Stimulated activated naive CD8-positive, alpha-beta T cell treated with anti-CD3 and anti-CD28 coated beads, Interleukin-15, amount 100 ng/mL, for 72 hours (primary cell): ENCODE measurements around the gene MXI1.
A peak's percentile ranks its signal among the peaks of the same experiment; 100 is the strongest.
"Not testable (repeated sequence)": the region's sequence is repeated elsewhere in the genome, so short reads cannot be mapped to it uniquely, and the experiment has no call there.

Experiments
- ATAC-seq: fragments of 150-1000 bp; cut with Tn5 transposase; 2 replicates; pipeline ENCODE4 v1.10.0; 2021; ENCODE audit warnings: mild to moderate bottlenecking, moderate library complexity
- DNase-seq, 2 donors: peaks; one replicate each; pipeline ENCODE4 v3.0.0; 2021 to 2022
- H3K27ac Mint-ChIP-seq, 2 donors: one replicate each; pipeline ENCODE4 v1.8.0; 2022; ENCODE audit warnings: mild to moderate bottlenecking in 2 of 2, mixed read lengths in 2 of 2, moderate library complexity in 2 of 2
- H3K27me3 Mint-ChIP-seq: one replicate; pipeline ENCODE4 v1.8.0; 2022; ENCODE audit warnings: mixed read lengths
- H3K4me1 Mint-ChIP-seq: one replicate; pipeline ENCODE4 v1.8.0; 2022; ENCODE audit warnings: mild to moderate bottlenecking, mixed read lengths
- H3K4me3 Mint-ChIP-seq, 2 donors: one replicate each; pipeline ENCODE4 v1.8.0; 2022; ENCODE audit warnings: mild to moderate bottlenecking in 2 of 2, mixed read lengths in 2 of 2, moderate library complexity in 1 of 2
- H3K9me3 Mint-ChIP-seq, 2 donors: one replicate each; pipeline ENCODE4 v1.8.0; 2022; ENCODE audit warnings: mixed read lengths in 2 of 2

The MXI1 gene

GRCh38 chr10:110174201-110174600 is 33.2 kb upstream of the MXI1 start:
- DNase-seq (no peak), ATAC-seq (no peak)
- Mint-ChIP-seq H3K27ac (no peak overlapping the region), H3K27me3 (peaks cover 99% of the 10 kb centered on the region), H3K9me3 (no peaks in the 10 kb centered on the region), H3K4me1 (peaks cover 14% of the 10 kb centered on the region), H3K4me3 (no peak overlapping the region)

GRCh38 chr10:110174816-110175215 is 32.6 kb upstream of the MXI1 start:
- Mint-ChIP-seq H3K27me3 (peaks cover 99% of the 10 kb centered on the region), H3K4me3 (no peak overlapping the region), H3K4me1 (peaks cover 8% of the 10 kb centered on the region), H3K27ac (no peak overlapping the region), H3K9me3 (no peaks in the 10 kb centered on the region)
- DNase-seq (no peak), ATAC-seq (no peak)

GRCh38 chr10:110175406-110175805 is 32.0 kb upstream of the MXI1 start:
- DNase-seq (no peak), ATAC-seq (no peak)
- Mint-ChIP-seq H3K9me3 (no peaks in the 10 kb centered on the region), H3K27me3 (peaks cover 94% of the 10 kb centered on the region), H3K4me3 (no peak overlapping the region), H3K27ac (no peak overlapping the region), H3K4me1 (peaks cover 6% of the 10 kb centered on the region)

DNA sequence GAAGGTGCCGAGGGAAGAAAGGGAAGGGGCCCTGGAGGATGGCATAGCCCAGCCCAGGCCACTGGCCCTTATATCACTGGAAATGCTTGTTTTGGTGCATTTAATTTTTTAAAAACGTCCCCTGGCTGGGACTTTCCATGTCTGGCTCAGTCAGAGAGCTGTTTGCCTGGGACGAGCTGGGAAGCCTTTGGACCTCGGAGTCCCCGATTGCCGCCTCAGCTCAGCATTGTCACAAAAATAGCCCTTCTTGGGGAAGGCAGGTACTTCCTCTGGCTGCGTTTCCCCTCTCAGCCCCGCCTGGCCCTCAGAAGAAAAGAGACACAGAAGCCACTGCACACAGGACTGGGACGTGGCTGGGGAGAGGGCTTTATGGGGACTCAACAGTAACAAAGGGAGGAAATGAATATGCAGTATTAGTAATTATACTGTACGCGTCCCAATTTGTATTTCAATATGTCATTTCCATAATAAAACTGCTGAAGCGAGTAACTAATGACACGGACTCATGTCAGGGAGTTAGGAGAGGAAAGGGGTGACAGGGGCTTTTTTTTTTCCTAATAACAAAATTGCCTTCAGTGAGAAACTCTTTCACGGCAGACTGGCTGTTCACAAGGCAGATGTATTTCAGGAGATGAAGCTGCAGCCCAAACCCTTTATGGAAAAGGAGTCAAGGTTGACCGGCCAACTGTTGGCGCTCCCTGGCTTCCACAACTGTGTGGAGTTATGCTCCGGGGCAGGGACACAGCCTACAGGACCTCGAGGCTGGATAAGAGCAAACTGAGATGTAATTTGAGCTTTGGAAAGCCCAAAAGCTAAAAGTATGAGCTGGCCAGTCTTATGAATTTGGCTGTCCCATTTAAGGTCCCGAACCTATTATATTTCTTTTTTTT is 31.0 kb upstream of the MXI1 start:
- DNase-seq: no peak
- Mint-ChIP-seq H3K4me1 (peaks cover 6% of the 10 kb centered on the region), H3K4me3 (no peak overlapping the region), H3K27me3 (peaks cover 84% of the 10 kb centered on the region), H3K27ac (no peak overlapping the region), H3K9me3 (no peaks in the 10 kb centered on the region)
- ATAC-seq: no peak

DNA sequence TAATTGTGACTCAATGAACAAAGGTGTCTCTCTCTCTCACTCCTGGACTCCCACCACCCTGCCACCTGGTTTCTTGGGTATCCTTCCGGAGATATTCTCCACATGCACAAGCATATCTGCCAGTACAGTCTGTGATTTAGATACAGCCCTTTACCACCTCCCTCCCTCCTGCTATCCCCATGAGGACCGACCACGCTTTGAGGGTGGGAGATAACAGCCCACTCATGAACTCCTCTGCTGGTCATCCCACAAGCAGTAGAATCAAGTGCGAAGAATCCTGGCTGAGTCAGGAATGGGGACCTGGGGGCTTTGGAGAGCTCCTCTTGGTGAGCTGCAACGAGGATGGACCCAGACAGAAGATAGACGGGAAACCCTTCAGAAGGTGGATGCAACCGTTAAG is 28.2 kb upstream of the MXI1 start:
- Mint-ChIP-seq H3K4me3 (no peak overlapping the region), H3K4me1 (peaks cover 6% of the 10 kb centered on the region), H3K9me3 (no peaks in the 10 kb centered on the region), H3K27ac (no peak overlapping the region), H3K27me3 (peaks cover 56% of the 10 kb centered on the region)
- DNase-seq (no peak), ATAC-seq (no peak)

- DNase-seq: no peak
- Mint-ChIP-seq H3K9me3 (no peaks in the 10 kb centered on the region), H3K27me3 (peaks cover 42% of the 10 kb centered on the region), H3K4me1 (peaks cover 2% of the 10 kb centered on the region), H3K27ac (no peak overlapping the region), H3K4me3 (no peak overlapping the region)
- ATAC-seq: no peak
Observed at GRCh38 chr10:110181451-110181850, 26.0 kb upstream of the MXI1 start.

DNA sequence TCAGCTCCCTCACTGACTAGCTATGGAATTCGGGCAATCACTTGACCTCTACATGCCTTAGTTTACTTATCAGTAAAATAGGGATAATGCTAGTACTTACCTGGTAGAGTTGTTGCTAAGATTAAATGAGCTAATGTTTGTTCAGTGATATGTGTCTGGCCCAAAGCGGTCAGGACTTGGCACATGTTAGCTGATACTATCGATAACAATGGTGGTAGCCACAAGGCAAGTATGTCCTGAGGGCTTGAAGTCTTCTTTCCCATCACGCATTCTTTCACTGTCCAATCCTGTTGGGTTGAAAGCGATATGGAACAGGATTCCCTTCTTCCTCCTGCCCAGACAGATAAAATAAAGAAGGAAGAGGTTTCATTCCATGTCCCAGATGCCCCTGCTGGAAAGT is 25.5 kb upstream of the MXI1 start:
- ATAC-seq: no peak
- Mint-ChIP-seq H3K4me3 (no peak overlapping the region), H3K27me3 (peaks cover 37% of the 10 kb centered on the region), H3K9me3 (no peaks in the 10 kb centered on the region), H3K27ac (no peak overlapping the region), H3K4me1 (no peaks in the 10 kb centered on the region)
- no peak for DNase-seq

DNA sequence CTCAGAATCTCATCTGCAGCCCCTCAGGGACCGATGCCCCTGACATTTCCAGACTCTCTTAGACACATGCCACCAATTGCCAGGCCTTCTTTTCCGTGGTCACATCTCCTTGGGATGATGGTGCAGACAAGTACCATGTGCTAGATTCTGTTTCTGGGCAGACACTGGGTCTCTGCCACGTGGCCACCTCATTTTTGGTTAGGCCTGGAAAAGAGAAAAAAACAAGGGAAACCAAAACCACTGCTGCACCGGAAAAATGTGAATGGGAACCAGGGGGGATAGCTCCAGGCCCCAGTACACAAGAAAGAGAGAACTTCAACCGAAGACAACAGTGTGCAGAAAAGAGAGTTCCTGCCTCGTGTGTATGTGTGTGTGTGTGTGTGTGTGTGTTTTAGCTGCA is 23.0 kb upstream of the MXI1 start:
- H3K27ac Mint-ChIP-seq: no peak overlapping the region
- ATAC-seq (no peak), DNase-seq (no peak)
- no peaks in the 10 kb centered on the region for H3K4me1 Mint-ChIP-seq
- H3K9me3 Mint-ChIP-seq: no peaks in the 10 kb centered on the region
- no peak overlapping the region for H3K4me3 Mint-ChIP-seq
- H3K27me3 Mint-ChIP-seq: peaks cover 20% of the 10 kb centered on the region

- peaks cover 28% of the 10 kb centered on the region for H3K27me3 Mint-ChIP-seq
- not testable (repeated sequence) for H3K9me3 Mint-ChIP-seq, ATAC-seq, H3K27ac Mint-ChIP-seq, DNase-seq, H3K4me1 Mint-ChIP-seq, H3K4me3 Mint-ChIP-seq
Observed at GRCh38 chr10:110185646-110186182, 21.7 kb upstream of the MXI1 start.

DNA sequence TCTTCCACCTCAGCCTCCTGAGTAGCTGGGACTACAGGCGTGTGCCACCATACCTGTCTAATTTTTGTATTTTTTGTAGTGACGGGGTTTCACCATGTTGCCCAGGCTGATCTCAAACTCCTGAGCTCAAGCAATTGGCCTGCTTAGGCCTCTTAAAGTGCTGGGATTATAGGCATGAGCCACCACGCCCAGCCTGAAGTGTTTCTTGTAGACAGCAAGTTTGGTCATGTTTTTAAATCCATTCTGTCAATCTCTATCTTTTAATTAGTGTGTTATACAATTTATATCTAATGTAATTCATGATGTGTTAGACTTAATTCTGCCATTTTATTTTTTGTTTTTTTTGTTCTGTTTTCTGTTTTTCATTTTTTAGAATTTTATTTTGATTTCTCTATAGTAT is 17.2 kb upstream of the MXI1 start:
- DNase-seq: no peak
- peak overlapping the region in 1 of 2 donors; percentile 37 for H3K27ac Mint-ChIP-seq
- peaks cover 67% of the 10 kb centered on the region for H3K27me3 Mint-ChIP-seq
- no peaks in the 10 kb centered on the region for H3K9me3 Mint-ChIP-seq
- no peak overlapping the region for H3K4me3 Mint-ChIP-seq
- no peak for ATAC-seq
- H3K4me1 Mint-ChIP-seq: peaks cover 14% of the 10 kb centered on the region

DNA sequence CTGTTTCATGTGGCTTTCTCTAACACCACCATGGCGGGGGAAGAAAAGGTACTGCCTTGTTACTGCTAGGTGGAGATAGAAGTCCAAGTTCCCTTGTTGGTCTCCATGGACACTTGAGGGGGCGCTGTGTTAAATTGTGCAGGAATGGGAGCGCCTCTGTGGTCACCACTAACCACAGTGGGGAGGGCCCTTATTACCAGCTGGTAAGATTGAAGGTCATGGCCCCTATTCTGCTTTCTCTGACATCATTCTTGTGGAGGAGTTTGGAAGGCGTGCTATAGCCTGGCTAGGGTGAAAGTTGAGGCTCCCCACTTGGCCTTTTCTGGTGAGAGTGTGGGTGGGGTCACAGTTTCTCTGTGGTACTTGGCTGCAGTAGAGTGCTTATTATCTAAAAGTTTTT is 14.9 kb upstream of the MXI1 start:
- no peaks in the 10 kb centered on the region for H3K9me3 Mint-ChIP-seq
- DNase-seq (peak in 1 of 2 donors; percentile 40), ATAC-seq (peak; percentile 80)
- peaks cover 70% of the 10 kb centered on the region for H3K27me3 Mint-ChIP-seq
- no peak overlapping the region for H3K4me3 Mint-ChIP-seq
- peaks cover 14% of the 10 kb centered on the region for H3K4me1 Mint-ChIP-seq
- H3K27ac Mint-ChIP-seq: no peak overlapping the region

GRCh38 chr10:110200503-110200902 is 6.9 kb upstream of the MXI1 start:
- H3K9me3 Mint-ChIP-seq: no peaks in the 10 kb centered on the region
- no peak overlapping the region for H3K4me3 Mint-ChIP-seq
- peaks cover 75% of the 10 kb centered on the region for H3K27me3 Mint-ChIP-seq
- H3K27ac Mint-ChIP-seq: no peak overlapping the region
- no peak for ATAC-seq
- no peak for DNase-seq
- H3K4me1 Mint-ChIP-seq: peaks cover 6% of the 10 kb centered on the region

GRCh38 chr10:110201046-110201445 is 6.4 kb upstream of the MXI1 start:
- DNase-seq, H3K9me3 Mint-ChIP-seq, H3K4me1 Mint-ChIP-seq, H3K4me3 Mint-ChIP-seq, ATAC-seq, H3K27ac Mint-ChIP-seq: not testable (repeated sequence)
- peaks cover 74% of the 10 kb centered on the region for H3K27me3 Mint-ChIP-seq

DNA sequence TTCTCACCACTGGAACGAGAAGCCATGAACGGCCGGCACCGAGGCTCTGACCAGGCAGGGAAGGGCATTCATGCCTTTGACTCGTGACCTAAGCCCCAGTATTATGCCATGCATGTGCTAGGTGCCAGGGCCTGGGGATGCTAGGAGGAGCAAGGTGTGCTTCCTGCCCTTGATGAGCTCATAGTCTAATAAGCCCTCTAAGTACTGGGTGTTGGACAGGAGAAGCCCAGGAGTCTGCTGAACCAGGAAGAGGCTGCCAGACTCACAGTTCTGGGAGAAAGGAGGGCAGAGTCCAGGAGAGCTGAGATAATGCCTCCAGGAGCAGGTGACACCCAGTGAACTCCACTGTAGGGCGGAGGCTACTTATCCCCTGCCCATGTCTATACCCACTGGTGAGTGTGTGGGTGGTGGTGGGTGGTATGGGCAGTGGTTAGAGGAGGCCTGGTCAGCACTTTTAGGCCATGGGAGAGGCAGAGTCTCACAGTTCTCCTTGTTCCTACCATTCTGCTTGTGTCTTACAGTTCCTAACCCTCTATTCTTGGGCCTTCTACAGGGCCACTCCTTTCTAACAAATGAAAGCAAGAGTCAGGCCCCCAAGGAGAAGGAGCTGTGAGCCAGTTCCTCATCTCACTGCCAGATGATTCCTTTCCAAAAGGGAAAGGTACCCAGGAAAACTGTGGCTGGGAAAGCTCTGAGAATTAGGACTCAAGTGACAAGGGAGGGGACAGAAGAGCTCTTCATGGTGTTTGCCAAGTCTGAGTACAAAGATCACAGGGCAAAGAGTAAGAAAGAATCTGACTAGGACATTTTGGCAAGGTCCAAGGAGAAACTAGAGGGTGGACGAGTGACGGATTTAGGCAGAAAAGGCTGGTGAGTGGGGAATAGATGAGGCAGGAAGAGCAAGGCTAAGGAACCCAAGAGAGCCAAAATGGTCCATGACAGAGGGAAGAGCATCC is 3.6 kb upstream of the MXI1 start:
- no peak for ATAC-seq
- DNase-seq: no peak
- H3K4me3 Mint-ChIP-seq: no peak overlapping the region
- H3K4me1 Mint-ChIP-seq: peaks cover 18% of the 10 kb centered on the region
- H3K9me3 Mint-ChIP-seq: no peaks in the 10 kb centered on the region
- H3K27ac Mint-ChIP-seq: no peak overlapping the region
- H3K27me3 Mint-ChIP-seq: peaks cover 75% of the 10 kb centered on the region

GRCh38 chr10:110205051-110205675 is 2.2 kb upstream of the MXI1 start:
- no peak for ATAC-seq
- Mint-ChIP-seq H3K4me1 (peaks cover 12% of the 10 kb centered on the region), H3K27ac (no peak overlapping the region), H3K9me3 (no peaks in the 10 kb centered on the region), H3K27me3 (peaks cover 63% of the 10 kb centered on the region), H3K4me3 (no peak overlapping the region)
- DNase-seq: no peak
